Measurements from ENCODE around the gene MAN1C1. TPM values are rescaled to one million over a fixed set of nuclear protein-coding genes. Genes with fewer than 3 reads are reported as not detected.

MAN1C1 gene
- total RNA-seq, 1 donor = 12.9 TPM

GRCh38 chr1:25767437-25767770 is 150.8 kb downstream of the MAN1C1 start:
- H3K27me3 ChIP-seq (ENCODE audit: insufficient read depth, low read length) = no peaks in the 10 kb centered on the region
- H3K4me3 ChIP-seq (ENCODE audit: low read length) = no peak overlapping the region
- H3K4me1 ChIP-seq (ENCODE audit: insufficient read depth, low read length) = peaks cover 19% of the 10 kb centered on the region
- H3K9me3 ChIP-seq (ENCODE audit: low read depth, low read length) = no peaks in the 10 kb centered on the region

DNA sequence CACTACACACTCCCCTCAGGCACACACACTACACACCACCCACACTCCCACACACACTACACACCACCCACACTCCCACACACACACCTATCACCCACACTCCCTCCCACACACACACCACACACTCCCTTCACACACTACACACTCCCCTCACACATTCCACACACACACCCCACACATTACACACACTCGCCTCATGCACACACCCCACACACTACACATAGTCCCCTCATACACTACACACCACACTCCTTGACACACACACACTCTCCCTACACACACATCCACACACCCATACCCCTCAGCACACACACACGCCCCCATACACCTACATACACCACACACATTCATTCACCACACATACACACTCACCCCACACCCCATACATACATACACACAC is 152.4 kb downstream of the MAN1C1 start:
- Histone ChIP-seq H3K4me3 (ENCODE audit: low read length) (no peak overlapping the region), H3K27me3 (ENCODE audit: insufficient read depth, low read length) (no peaks in the 10 kb centered on the region), H3K9me3 (ENCODE audit: low read depth, low read length) (no peaks in the 10 kb centered on the region), H3K4me1 (ENCODE audit: insufficient read depth, low read length) (peaks cover 31% of the 10 kb centered on the region)

DNA sequence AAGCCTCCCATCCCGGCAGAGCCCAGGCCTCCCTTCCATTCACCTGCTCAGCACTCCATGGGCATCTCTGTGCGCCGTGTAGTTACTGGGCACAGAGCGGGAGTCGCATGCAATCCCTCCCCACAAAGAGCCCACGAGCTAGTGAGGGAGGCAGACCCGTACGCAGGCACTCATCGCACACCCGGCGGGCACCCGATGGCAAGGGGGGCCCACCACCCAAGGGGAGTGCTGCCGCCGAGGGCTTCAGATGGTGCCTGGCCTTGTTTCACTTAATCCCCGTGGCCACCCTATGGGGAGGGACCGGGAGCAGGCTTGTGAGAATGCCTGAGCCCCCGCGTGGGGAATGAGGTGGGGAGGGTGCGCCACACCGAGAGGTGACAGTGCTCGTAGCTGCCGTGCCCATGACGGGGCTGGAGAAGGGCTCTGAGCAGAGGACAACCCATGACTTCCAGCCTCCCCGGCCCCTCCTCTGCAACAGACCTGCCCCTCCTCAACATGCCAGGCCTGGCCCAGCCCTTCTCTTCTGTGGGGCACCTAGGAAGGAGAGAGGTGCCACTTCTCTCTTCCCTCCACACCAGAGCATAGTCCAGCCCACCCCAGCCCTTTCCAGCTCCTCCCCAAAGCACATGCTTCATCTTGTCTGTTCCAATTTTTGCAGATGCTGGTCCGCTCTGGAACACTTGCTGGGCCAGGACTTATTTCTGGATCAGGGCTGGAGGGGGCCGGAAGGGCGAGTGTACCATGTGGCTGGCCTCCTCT is 153.2 kb downstream of the MAN1C1 start:
- peaks cover 39% of the 10 kb centered on the region for H3K4me1 ChIP-seq (ENCODE audit: insufficient read depth, low read length)

DNA sequence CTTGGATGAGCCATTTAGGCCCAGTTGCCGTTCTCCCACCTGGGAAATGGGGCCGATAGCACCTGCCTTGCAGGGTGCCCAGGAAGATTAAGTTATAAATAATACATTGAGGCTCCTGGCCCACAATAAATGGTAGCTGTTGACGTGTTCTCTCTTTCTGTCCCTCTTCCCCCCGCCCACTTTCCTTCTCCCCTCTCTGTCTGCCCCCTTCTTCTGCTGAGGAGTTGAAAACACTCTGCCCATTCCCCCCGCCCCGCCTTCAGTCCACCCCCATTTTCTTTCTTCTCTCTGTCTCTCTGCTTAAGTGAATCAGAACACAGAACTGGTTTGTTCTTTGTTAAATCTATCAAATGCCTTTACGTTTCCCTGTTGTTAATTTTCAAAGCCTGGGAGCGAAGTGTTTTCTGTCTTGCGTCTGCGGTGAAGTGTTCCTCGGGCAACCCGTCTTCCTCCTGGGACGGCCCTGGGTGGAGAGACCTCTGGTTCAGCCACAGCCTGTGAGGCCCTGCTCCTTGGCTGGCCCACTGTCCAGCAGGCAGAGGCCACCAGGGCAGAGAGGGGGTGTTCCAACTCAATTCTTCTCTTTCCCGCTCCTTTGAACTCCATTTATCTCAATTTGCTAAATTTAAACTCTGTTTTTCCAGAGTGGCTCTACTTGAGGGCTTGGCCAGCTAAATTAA is 154.1 kb downstream of the MAN1C1 start:
- Histone ChIP-seq H3K9me3 (ENCODE audit: low read depth, low read length) (no peaks in the 10 kb centered on the region), H3K27me3 (ENCODE audit: insufficient read depth, low read length) (no peaks in the 10 kb centered on the region), H3K4me3 (ENCODE audit: low read length) (no peak overlapping the region), H3K4me1 (ENCODE audit: insufficient read depth, low read length) (peaks cover 47% of the 10 kb centered on the region)

More for the DNA sequence above, 153.2 kb downstream of the MAN1C1 start:
- H3K4me3 ChIP-seq (ENCODE audit: low read length) = no peak overlapping the region
- no peaks in the 10 kb centered on the region for H3K27me3 ChIP-seq (ENCODE audit: insufficient read depth, low read length)
- H3K9me3 ChIP-seq (ENCODE audit: low read depth, low read length) = no peaks in the 10 kb centered on the region

- Histone ChIP-seq H3K4me1 (ENCODE audit: insufficient read depth, low read length) (peaks cover 50% of the 10 kb centered on the region), H3K4me3 (ENCODE audit: low read length) (no peak overlapping the region)
Measured at GRCh38 chr1:25771221-25772114, 154.9 kb downstream of the MAN1C1 start.

DNA sequence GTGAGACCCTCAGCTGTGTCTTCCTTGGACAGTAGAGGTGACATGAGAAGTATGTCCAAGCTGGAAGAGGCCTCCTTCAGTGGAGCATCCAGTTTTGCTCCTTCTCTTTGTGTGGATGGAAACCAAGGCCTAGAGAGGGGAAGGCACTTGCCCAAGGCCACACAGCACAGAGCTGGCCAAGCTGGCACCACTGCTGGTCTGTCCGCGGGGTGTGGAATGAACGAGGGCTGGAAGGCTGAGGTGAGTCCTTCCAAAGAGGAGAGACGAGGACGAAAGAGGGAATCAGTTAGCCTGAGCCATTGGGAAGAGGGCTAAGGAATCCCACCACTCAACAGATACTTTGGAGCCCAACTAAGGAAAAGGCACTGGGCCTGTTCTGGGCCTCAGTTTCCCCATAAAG is 155.6 kb downstream of the MAN1C1 start:
- no peaks in the 10 kb centered on the region for H3K27me3 ChIP-seq (ENCODE audit: insufficient read depth, low read length)
- no peaks in the 10 kb centered on the region for H3K9me3 ChIP-seq (ENCODE audit: low read depth, low read length)
- H3K4me3 ChIP-seq (ENCODE audit: low read length) = no peak overlapping the region
- H3K4me1 ChIP-seq (ENCODE audit: insufficient read depth, low read length) = peaks cover 47% of the 10 kb centered on the region

More at GRCh38 chr1:25771221-25772114, 154.9 kb downstream of the MAN1C1 start:
- no peaks in the 10 kb centered on the region for H3K27me3 ChIP-seq (ENCODE audit: insufficient read depth, low read length)
- no peaks in the 10 kb centered on the region for H3K9me3 ChIP-seq (ENCODE audit: low read depth, low read length)

DNA sequence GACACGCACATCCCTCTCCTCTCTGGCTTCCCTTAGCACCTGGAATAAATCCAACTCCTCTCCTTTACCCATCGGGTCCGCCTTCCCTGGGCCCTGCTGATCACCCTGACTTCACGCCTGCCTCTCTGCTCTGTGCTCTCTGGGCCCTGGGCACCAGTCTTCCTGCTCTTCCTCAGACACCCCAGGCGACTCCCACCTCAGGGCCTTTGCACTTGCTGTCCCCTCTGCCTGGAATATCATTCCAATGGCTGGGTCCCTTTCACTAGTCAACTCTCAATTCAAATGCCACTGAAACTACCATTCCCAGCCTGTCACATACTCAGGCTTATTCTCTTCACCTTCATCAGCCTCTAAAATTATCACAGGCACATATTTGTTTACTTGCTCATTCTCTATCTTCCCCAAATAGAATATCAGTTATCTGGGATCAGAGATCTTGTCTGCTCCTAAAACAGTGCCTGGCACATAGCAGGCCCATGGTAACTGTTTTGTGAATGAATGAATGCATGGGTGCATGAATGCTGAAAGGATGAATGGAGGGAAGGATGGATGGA is 156.2 kb downstream of the MAN1C1 start:
- H3K9me3 ChIP-seq (ENCODE audit: low read depth, low read length) = no peaks in the 10 kb centered on the region
- H3K27me3 ChIP-seq (ENCODE audit: insufficient read depth, low read length) = no peaks in the 10 kb centered on the region
- no peak overlapping the region for H3K4me3 ChIP-seq (ENCODE audit: low read length)
- H3K4me1 ChIP-seq (ENCODE audit: insufficient read depth, low read length) = peaks cover 47% of the 10 kb centered on the region

DNA sequence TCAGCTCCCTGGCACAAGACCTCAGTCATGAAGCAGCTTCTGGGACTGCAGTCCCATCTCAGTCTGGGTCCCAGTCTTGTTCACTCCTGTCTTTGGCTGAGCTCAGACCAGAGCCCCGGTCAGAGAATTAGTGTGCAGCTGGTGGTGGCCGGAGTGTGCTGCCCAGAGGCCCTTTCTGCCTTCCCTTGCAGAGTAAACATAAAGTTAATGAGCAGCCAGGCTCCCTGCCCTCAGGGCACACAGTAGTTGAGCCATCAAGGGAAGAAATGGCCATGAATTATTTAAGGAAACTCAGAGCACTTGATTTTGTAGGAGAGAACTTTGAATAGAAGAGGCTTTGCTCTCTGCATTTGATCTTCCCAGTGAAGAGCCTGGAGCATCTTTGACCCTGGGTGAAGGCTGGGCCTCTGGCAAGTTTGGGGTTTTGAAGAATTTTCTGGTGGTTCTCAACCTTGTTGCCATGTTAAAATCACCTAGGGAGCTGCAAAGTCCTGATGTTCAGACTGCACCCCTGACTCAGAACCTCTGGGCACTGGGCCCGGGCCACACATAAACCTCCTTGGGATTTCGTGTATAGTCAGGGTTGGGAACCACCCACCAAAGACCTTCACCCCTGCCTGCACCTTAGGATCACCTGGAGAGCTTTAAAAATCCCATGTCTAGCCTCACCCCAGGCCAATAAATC is 157.0 kb downstream of the MAN1C1 start:
- H3K4me3 ChIP-seq (ENCODE audit: low read length) = no peak overlapping the region
- H3K27me3 ChIP-seq (ENCODE audit: insufficient read depth, low read length) = no peaks in the 10 kb centered on the region
- peaks cover 47% of the 10 kb centered on the region for H3K4me1 ChIP-seq (ENCODE audit: insufficient read depth, low read length)
- no peaks in the 10 kb centered on the region for H3K9me3 ChIP-seq (ENCODE audit: low read depth, low read length)

- H3K9me3 ChIP-seq (ENCODE audit: low read depth, low read length) = no peaks in the 10 kb centered on the region
- peaks cover 47% of the 10 kb centered on the region for H3K4me1 ChIP-seq (ENCODE audit: insufficient read depth, low read length)
- no peaks in the 10 kb centered on the region for H3K27me3 ChIP-seq (ENCODE audit: insufficient read depth, low read length)
- no peak overlapping the region for H3K4me3 ChIP-seq (ENCODE audit: low read length)
Measured at GRCh38 chr1:25774206-25774803, 157.7 kb downstream of the MAN1C1 start.

DNA sequence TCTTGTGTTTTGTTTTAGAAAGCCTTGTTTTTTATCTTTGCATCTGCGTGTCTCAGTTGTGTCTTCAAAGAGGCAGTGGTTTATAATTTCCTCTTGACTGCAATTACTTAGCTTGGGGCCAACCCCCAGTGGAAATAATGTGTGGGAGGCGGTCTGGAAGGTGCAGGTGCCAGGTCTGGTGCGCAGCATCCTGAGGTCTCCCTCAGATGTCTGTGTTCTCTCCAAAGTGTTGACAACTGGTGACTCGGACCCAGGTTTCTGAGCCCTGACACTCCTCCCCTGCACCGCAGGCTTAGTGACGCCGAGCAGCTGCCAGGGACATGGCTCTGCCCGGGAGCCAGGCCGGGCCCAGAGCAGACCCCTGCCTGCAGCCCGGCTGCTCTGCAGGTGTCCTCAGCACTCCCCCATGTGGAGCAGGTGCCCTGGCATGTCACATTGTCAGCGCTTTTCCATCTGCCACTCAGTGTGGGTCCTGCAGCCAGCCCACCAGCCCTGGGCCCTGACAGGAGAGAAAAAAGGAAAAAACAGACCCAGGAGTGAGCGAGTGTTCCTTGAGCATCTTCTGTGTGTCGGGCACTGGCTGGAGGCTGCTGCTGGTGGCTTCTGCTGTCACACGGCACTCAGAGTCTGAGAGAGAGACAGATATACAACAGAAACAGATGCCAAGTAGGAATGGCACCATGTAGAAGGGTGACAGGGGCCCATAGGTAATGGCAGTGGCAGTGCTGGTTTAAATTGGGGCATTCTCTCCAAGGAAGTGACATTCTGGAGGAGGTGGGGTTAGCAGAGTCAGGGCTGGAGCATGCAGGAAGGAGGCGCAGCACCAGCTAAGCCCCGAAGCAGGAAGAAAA is 158.6 kb downstream of the MAN1C1 start:
- Histone ChIP-seq H3K4me3 (ENCODE audit: low read length) (no peak overlapping the region), H3K9me3 (ENCODE audit: low read depth, low read length) (no peaks in the 10 kb centered on the region), H3K27me3 (ENCODE audit: insufficient read depth, low read length) (no peaks in the 10 kb centered on the region), H3K4me1 (ENCODE audit: insufficient read depth, low read length) (peaks cover 47% of the 10 kb centered on the region)

DNA sequence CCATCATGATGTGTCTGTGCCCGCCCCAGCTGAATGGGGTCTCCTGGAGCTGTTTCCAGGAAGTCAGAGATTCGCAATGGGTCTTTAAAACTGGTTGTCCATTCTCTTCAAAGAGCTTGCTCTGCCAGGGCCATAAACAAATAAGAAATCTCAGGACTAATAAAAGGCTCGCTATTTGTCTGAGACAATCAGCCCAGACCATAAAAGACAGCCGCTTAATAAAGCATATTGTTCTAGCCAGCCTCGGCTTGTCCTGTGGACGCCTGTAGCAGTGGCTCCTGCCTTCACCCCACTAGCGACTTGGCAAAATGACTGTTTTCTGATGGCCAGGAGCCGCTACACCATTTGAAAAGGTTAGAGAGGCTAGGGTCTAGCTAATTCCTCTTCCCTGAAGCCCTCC is 162.8 kb downstream of the MAN1C1 start:
- Histone ChIP-seq H3K9me3 (ENCODE audit: low read depth, low read length) (no peaks in the 10 kb centered on the region), H3K27me3 (ENCODE audit: insufficient read depth, low read length) (no peaks in the 10 kb centered on the region), H3K4me1 (ENCODE audit: insufficient read depth, low read length) (peaks cover 15% of the 10 kb centered on the region)

DNA sequence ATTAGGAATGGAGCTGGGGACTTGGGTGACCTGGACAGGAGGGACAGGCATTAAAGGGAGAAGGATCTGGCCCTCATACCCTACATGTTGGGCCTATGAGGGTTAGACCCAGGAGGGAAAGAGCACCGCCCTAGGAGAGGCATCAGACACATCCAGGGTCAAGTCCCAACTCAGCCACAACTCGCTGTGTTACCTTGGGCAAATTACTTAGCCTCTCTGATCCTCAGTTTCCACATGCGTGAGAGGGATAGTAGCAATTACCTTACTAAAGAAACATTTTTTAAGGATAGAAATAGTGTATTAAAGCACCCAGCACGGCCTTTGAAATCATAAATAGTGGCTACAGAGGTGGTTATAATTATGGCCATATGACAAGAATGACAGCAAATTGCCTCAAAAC is 163.3 kb downstream of the MAN1C1 start:
- no peaks in the 10 kb centered on the region for H3K27me3 ChIP-seq (ENCODE audit: insufficient read depth, low read length)
- H3K4me1 ChIP-seq (ENCODE audit: insufficient read depth, low read length) = peaks cover 12% of the 10 kb centered on the region
- no peak overlapping the region for H3K4me3 ChIP-seq (ENCODE audit: low read length)
- H3K9me3 ChIP-seq (ENCODE audit: low read depth, low read length) = no peaks in the 10 kb centered on the region

More for the DNA sequence above, 162.8 kb downstream of the MAN1C1 start:
- H3K4me3 ChIP-seq (ENCODE audit: low read length) = no peak overlapping the region

DNA sequence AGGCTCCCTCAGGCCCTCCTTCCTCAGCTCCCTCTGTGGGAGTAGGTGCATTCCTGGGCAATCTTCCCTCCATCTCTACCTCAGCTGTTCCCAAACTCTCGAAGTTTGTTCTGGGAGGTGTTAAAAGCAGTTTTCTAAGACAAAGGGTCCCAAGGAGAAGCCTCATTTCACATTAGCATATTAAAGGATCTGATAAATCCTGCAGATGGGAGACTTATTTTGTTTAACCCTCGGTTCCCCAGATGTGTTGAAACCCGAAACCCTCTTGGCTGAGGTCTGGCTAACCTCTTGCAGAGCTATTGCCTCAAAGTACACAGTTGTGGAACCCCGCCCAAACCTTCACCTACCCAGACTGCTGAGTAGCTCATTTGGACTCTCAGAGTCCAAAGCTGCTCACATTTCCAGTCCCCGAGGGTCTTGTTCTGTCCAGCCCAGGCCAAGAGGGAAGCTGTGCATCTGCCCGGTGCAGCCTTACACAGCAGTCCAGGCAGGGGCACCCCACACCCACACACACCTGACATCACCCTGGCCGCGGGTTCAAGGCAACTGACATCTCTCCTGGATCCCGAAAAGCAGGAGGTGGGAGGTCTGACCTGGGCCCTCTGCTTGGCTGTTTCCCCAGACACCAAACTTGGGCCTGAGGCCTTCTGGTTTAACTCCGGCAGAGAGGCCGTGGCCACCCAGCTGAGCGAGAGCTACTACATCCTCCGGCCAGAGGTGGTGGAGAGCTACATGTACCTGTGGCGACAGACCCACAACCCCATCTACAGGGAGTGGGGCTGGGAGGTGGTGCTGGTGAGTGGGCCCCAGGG is 163.9 kb downstream of the MAN1C1 start:
- no peaks in the 10 kb centered on the region for H3K27me3 ChIP-seq (ENCODE audit: insufficient read depth, low read length)
- H3K4me1 ChIP-seq (ENCODE audit: insufficient read depth, low read length) = peaks cover 5% of the 10 kb centered on the region
- H3K4me3 ChIP-seq (ENCODE audit: low read length) = no peak overlapping the region
- no peaks in the 10 kb centered on the region for H3K9me3 ChIP-seq (ENCODE audit: low read depth, low read length)
